Effector memory CD8-positive, alpha-beta T cell (primary cell): ENCODE measurements around the gene FBXO31.

Source experiments
- ATAC-seq: fragments of 150-1000 bp; cut with Tn5 transposase; replicated peaks from 2 replicates; pipeline ENCODE4 v1.10.0; 2021; ENCODE audit warnings: mild to moderate bottlenecking, moderate library complexity
- DNase-seq, 3 experiments: peaks; one replicate each; pipeline ENCODE4 v3.0.0; 2021
- H3K27ac Mint-ChIP-seq, 2 donors: one replicate each; pipeline ENCODE4 v1.8.0; 2022; ENCODE audit warnings: mild to moderate bottlenecking in 2 of 2, mixed read lengths in 2 of 2, moderate library complexity in 2 of 2
- H3K27me3 Mint-ChIP-seq, 2 donors: one replicate each; pipeline ENCODE4 v1.8.0; 2022; ENCODE audit warnings: mixed read lengths in 2 of 2
- H3K36me3 Mint-ChIP-seq: one replicate; pipeline ENCODE4 v1.8.0; 2022; ENCODE audit warnings: mild to moderate bottlenecking, moderate library complexity, mixed read lengths; ENCODE audit not compliant: insufficient read depth
- H3K4me1 Mint-ChIP-seq, 2 donors: one replicate each; pipeline ENCODE4 v1.8.0; 2022; ENCODE audit warnings: low read depth in 2 of 2, mixed read lengths in 2 of 2
- H3K4me3 Mint-ChIP-seq, 2 donors: one replicate each; pipeline ENCODE4 v1.8.0; 2022; ENCODE audit warnings: mild to moderate bottlenecking in 2 of 2, mixed read lengths in 2 of 2, moderate library complexity in 2 of 2
- H3K9me3 Mint-ChIP-seq, 2 donors: one replicate each; pipeline ENCODE4 v1.8.0; 2022; ENCODE audit warnings: mixed read lengths in 2 of 2

FBXO31 gene

DNA sequence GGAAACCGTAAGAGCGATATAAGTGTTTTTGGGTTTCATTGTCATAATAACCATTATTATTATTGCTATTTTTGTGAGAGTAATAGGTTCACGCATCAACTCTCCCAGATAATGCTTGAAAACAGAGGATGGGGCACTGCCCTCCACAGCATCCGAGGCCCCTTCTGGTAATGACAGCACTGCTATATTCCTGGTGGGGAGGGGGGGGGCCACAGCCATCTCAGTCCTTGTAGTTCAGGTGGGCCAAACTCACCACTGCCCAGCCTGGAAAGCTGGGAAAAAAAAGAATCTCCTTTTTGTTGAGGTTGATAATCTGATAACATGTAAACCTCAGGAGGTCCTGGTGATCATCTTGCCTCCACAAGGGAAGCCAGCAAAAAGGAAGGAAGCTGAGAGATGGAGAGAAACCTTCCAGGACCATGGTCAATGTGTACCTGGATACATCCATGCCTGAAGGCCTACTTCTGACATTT, 67.1 kb downstream of the FBXO31 start:
- ATAC-seq (no peak), DNase-seq (no peak)
- H3K27ac Mint-ChIP-seq: peak overlapping the region; percentile 94 to 95
- no peaks in the 10 kb centered on the region for H3K27me3 Mint-ChIP-seq
- H3K36me3 Mint-ChIP-seq: peaks cover 24% of the 10 kb centered on the region
- H3K4me1 Mint-ChIP-seq: peaks cover 16 to 18% of the 10 kb centered on the region in 2 donors
- peak overlapping the region; percentile 88 to 92 for H3K4me3 Mint-ChIP-seq
- no peaks in the 10 kb centered on the region for H3K9me3 Mint-ChIP-seq

DNA sequence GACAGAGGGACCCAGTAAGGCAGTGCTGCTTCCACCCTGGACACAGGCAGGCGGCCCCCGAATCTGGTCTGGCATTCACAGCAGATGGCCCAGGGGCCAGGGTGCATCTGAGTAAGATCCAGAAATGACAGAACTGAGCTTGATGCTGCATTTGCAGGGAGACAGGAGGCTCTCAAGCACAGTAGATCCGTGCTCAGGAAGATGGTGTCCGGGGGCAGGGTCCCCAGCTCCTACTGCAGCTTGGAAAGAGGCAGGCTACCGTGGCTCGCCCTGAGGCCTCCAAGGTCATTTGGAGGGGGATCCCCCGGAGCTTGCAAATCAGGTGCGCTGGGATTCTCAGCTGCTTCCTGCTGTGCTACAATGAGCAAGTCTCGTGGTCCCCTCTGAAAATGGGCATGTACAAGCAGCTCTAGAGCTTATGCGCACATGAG, 68.6 kb downstream of the FBXO31 start:
- no peak overlapping the region for H3K27ac Mint-ChIP-seq
- H3K9me3 Mint-ChIP-seq: no peaks in the 10 kb centered on the region
- H3K27me3 Mint-ChIP-seq: no peaks in the 10 kb centered on the region
- H3K4me1 Mint-ChIP-seq: peaks cover 16 to 18% of the 10 kb centered on the region in 2 donors
- ATAC-seq (no peak), DNase-seq (no peak)
- H3K36me3 Mint-ChIP-seq: peaks cover 24% of the 10 kb centered on the region
- H3K4me3 Mint-ChIP-seq: no peak overlapping the region

DNA sequence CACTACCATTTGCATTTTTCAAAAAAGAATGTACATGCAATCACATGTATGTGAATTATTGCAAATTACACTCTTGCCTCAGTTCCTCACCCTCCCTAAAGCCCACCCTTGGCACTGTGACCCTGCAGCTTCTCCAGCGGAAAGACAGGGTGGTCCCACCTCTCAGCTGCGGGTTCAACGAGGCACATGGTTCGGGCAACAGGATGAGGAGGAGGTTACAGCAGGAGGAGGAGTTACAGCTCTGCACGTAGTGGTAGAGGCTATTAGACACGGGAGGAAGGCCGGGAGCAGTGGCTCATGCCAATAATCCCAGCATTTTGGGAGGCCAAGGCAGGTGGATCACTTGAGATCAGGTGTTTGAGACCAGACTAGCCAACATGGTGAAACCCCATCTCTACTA, 71.6 kb downstream of the FBXO31 start:
- DNase-seq: no peak
- H3K36me3 Mint-ChIP-seq: peaks cover 7% of the 10 kb centered on the region
- no peaks in the 10 kb centered on the region for H3K4me1 Mint-ChIP-seq
- no peaks in the 10 kb centered on the region for H3K27me3 Mint-ChIP-seq
- ATAC-seq: no peak
- H3K27ac Mint-ChIP-seq: no peak overlapping the region
- no peak overlapping the region for H3K4me3 Mint-ChIP-seq
- no peaks in the 10 kb centered on the region for H3K9me3 Mint-ChIP-seq

DNA sequence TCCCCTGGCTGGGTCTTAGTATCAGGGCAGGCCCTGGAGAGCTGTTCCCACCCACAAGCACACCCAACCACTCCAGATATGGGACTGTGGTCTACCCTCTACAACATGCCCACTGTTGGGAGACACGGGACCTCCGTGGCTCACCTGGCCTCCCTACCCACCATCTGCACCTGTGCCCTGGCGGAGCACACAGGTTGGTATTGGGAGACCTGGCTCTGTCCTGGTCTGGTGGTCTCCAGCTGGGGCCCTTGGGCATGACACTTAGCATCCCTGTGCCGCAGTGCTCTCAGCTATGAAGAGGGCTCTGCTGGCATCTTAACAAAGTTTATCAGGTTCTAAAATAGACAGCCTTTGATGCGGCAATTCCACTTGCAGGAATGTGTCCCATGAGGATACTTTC, 72.2 kb downstream of the FBXO31 start:
- H3K27me3 Mint-ChIP-seq: no peaks in the 10 kb centered on the region
- H3K27ac Mint-ChIP-seq: no peak overlapping the region
- H3K36me3 Mint-ChIP-seq: peaks cover 3% of the 10 kb centered on the region
- DNase-seq: no peak
- H3K9me3 Mint-ChIP-seq: no peaks in the 10 kb centered on the region
- H3K4me1 Mint-ChIP-seq: no peaks in the 10 kb centered on the region
- no peak for ATAC-seq
- H3K4me3 Mint-ChIP-seq: no peak overlapping the region

DNA sequence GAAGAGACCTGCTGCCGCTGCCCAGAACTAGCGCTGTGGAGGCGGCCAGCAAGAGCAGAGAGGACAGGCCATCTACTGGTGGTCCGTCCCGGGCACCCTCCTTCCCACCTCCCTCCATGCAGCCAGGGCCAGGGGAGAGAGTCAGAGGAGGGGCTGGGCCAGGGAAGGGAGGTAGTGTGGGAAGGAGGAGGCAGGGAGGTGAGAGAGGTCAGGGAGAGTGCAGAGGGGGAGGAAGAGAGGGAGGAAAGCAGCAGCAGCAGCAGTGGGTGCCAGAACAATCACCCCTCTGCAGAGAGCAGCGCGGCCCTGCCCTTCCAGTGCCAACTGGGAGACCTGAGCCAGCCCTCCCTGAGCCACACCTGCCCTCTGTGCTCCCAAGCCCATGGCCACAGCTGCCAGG, 73.0 kb downstream of the FBXO31 start:
- no peak for DNase-seq
- Mint-ChIP-seq H3K9me3 (no peaks in the 10 kb centered on the region), H3K4me1 (no peaks in the 10 kb centered on the region), H3K27ac (peak overlapping the region in 1 of 2 donors; percentile 72), H3K36me3 (peaks cover 3% of the 10 kb centered on the region), H3K27me3 (no peaks in the 10 kb centered on the region), H3K4me3 (no peak overlapping the region)
- no peak for ATAC-seq

DNA sequence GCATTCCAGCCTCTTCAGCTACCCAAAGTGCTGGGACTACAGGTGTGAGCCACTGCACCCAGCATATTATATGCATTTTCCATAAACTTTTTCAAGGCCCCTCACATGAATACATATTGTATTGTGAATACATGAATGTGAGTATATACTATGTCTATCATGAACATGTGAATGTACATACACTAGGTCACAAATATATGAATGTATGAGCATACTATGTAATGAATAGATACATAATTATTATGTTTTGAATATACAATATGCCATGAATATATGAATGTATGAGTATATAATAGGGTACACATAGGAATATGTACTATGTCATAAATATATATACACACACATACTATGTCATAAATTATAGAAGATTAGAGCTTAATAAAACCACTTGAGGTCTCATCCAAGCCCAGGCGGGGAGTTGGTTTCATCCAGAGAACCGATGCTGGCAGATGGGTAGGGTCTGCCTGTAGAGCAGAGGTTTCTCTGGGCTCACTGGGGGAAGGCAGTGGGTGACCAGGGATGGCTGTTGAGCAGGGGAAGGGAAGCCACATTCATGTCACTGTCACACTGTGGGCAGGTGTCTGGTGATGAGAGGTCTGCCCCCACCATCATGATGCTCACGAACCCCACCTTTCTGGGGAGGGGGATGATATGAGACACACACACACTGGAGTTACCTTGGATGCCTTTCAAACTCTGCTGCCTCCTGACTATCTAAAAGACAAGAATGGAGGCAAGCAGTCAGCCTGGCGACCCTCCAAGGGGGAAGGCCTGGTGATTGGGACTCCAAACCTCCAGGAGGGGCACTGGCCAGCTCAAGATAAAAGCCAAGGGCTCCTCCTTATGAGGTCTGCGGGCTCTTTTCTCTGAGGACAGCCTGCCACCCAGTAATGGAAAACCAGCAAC, 73.7 kb downstream of the FBXO31 start:
- no peak for DNase-seq
- no peaks in the 10 kb centered on the region for H3K27me3 Mint-ChIP-seq
- H3K9me3 Mint-ChIP-seq: no peaks in the 10 kb centered on the region
- peaks cover 3% of the 10 kb centered on the region for H3K36me3 Mint-ChIP-seq
- ATAC-seq: no peak
- peak overlapping the region in 1 of 2 donors; percentile 72 for H3K27ac Mint-ChIP-seq
- no peak overlapping the region for H3K4me3 Mint-ChIP-seq
- no peaks in the 10 kb centered on the region for H3K4me1 Mint-ChIP-seq

DNA sequence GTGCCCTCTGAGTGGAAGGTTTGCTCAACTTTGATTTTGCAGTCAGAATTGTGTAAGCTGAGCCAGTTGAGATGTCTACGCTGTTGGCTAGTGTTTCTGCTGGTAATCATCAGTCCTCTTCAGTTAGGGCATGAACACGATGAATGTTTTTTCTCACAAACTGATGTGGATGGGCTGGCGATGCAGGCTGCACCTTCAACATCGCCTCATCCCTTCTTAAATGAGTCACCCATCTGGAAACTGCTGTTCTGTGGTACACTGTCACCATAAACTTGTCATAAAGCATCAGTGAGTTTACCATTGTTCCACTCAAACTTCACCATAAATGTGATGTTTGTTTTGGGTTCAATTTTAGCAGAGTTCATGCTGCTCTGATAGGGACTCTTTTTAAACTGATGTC, 74.8 kb downstream of the FBXO31 start:
- H3K4me1 Mint-ChIP-seq: peaks cover 0 to 2% of the 10 kb centered on the region in 2 donors
- ATAC-seq: no peak
- no peak overlapping the region for H3K4me3 Mint-ChIP-seq

DNA sequence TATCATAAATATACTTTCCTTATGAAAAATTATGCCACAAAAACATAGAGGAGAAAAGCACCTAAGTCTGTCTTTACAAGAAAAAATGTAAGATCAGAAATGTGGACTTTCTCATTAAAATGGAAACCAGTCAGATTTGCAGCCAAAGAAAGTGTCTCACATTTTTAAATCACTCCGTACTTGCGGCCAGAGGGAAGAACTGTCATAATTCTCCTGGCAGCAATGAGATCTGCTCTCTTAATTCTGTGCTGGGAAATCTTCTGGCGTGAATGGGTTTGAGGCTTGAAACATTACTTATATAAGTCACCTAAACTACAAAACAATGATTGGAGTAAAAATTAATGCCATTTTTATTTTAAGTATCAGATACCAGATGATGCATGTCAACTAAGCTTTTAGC, 77.1 kb downstream of the FBXO31 start:
- no peaks in the 10 kb centered on the region for H3K27me3 Mint-ChIP-seq
- no peak for ATAC-seq
- H3K27ac Mint-ChIP-seq: no peak overlapping the region
- no peak for DNase-seq
- H3K9me3 Mint-ChIP-seq: no peaks in the 10 kb centered on the region
- H3K4me3 Mint-ChIP-seq: no peak overlapping the region
- H3K36me3 Mint-ChIP-seq: no peaks in the 10 kb centered on the region
- H3K4me1 Mint-ChIP-seq: peaks cover 0 to 3% of the 10 kb centered on the region in 2 donors

More for the DNA sequence above, 74.8 kb downstream of the FBXO31 start:
- Mint-ChIP-seq H3K27me3 (no peaks in the 10 kb centered on the region), H3K27ac (no peak overlapping the region), H3K9me3 (no peaks in the 10 kb centered on the region), H3K36me3 (peaks cover 3% of the 10 kb centered on the region)
- DNase-seq: no peak

DNA sequence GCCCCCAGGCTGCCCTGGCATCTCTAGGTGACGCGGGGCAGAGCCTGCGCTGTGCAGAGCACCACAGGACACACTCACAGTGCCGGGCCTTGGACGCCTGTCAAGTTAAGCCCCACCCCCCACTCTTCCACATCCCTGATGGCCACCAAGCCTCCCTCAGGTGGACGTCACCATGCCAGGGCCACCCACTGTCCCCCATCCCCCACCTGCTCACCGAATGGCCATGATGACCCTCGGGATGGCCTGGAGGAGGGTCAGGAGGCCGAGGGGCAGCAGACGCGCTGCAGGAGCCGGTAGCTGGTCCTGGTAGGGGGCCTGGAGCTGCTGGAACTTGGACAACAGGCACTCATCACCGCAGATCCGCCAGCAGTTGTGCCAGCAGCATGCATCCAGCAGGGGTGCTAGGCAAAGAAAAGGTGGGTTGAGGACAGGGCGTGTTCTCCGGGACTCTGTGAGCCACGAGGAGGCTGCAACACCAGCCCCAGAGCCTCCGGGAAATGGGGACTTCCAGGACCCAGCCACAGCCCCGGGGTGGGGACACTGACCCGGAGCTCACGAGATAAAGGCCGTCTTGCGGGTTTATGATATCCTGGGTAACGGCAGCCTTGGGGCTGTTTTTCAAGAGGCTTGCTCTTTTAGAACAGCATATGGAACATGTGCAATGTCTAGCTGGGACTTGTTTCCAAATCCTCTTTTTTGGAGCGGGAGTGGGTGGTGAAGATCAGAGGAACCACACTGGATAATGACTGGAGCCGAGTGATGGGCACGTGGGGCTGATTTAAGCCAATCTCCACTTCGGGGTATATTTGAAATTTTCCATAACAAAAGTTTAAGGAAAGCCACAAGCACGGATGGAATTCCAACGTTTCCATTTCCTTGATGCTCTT, 77.8 kb downstream of the FBXO31 start:
- no peak overlapping the region for H3K27ac Mint-ChIP-seq

DNA sequence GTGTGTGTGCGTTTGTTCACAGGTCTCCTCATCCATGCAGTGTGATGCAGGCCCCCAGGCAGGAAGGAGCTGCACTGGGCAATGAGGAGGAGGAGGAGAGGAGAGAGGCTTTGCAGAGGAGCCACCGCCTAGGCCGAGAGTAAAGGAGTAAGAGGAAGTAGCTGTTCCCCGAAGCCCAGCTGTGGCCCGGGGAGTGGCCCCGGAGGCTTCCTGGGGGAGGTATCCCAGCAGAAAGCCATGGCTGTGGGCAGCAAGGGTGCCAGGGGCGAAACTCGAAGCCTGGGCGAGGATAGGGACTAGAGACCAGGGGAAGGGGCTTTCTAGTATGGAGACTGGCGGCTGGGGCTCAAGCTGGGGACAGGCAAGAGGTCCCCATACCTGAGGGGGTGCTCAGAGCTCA, 78.6 kb downstream of the FBXO31 start:
- ATAC-seq: no peak
- H3K27ac Mint-ChIP-seq: no peak overlapping the region
- H3K9me3 Mint-ChIP-seq: no peaks in the 10 kb centered on the region
- peaks cover 0 to 3% of the 10 kb centered on the region in 2 donors for H3K4me1 Mint-ChIP-seq
- no peak for DNase-seq
- H3K27me3 Mint-ChIP-seq: no peaks in the 10 kb centered on the region
- no peaks in the 10 kb centered on the region for H3K36me3 Mint-ChIP-seq
- H3K4me3 Mint-ChIP-seq: no peak overlapping the region

More for the DNA sequence above, 77.8 kb downstream of the FBXO31 start:
- peaks cover 0 to 3% of the 10 kb centered on the region in 2 donors for H3K4me1 Mint-ChIP-seq
- no peaks in the 10 kb centered on the region for H3K9me3 Mint-ChIP-seq
- ATAC-seq: no peak
- DNase-seq: no peak
- H3K27me3 Mint-ChIP-seq: no peaks in the 10 kb centered on the region
- no peak overlapping the region for H3K4me3 Mint-ChIP-seq
- no peaks in the 10 kb centered on the region for H3K36me3 Mint-ChIP-seq

DNA sequence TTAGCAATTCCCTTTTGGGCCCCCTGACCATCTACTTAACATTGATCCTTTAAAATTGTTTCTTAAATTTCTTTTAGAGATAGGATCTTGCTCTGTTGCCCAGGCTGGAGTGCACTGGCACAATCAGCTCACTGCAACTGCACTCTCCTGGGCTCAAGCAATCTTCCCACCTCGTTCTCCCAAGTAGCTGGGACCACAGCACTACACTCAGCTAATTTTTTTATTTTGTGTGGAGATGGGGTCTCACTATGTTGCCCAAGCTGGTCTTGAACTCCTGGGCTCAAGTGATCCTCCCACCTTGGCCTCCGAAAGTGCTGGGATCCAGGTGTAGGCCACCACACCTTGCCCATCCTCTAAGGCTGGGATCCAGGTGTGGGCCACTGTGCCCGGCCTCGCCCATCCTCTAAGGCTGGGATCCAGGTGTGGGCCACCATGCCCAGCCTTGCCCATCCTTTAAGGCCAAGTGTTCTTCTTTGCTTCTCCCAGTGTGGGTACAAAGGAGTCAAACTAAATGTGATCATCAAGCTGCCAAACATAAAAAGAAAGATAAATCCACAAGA, 79.5 kb downstream of the FBXO31 start:
- no peak for DNase-seq
- H3K4me3 Mint-ChIP-seq: no peak overlapping the region
- H3K36me3 Mint-ChIP-seq: no peaks in the 10 kb centered on the region
- peaks cover 0 to 3% of the 10 kb centered on the region in 2 donors for H3K4me1 Mint-ChIP-seq
- no peaks in the 10 kb centered on the region for H3K9me3 Mint-ChIP-seq
- no peak for ATAC-seq
- no peaks in the 10 kb centered on the region for H3K27me3 Mint-ChIP-seq
- peak overlapping the region in 1 of 2 donors; percentile 85 for H3K27ac Mint-ChIP-seq

DNA sequence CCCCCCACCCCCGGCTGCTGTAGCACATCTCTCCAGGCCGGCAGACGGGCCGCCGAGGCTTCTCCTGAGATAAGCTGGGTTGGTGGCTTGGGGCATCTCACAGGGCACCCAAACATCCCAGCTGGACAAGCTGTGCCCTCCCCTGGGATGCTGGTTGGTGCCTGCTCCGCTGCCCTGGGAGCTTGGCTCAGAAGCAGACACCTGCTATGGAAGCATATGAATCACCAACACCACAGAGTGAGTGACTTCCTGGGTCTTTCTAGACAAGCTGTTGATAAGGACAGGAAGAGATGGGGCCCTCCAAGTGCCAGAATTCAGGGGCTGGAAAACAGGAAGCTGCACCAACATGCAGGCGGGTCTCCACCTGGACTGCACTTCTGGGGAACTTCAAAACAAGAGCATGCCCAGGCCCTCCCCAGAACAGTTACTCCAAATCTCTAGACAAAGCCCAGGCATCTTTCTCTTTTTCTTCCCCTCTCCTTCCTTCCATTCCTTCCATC, 80.1 kb downstream of the FBXO31 start:
- DNase-seq: no peak
- Mint-ChIP-seq H3K4me1 (peaks cover 0 to 5% of the 10 kb centered on the region in 2 donors), H3K27ac (peak overlapping the region in 1 of 2 donors; percentile 85), H3K4me3 (no peak overlapping the region), H3K9me3 (no peaks in the 10 kb centered on the region), H3K27me3 (no peaks in the 10 kb centered on the region), H3K36me3 (no peaks in the 10 kb centered on the region)
- ATAC-seq: no peak

DNA sequence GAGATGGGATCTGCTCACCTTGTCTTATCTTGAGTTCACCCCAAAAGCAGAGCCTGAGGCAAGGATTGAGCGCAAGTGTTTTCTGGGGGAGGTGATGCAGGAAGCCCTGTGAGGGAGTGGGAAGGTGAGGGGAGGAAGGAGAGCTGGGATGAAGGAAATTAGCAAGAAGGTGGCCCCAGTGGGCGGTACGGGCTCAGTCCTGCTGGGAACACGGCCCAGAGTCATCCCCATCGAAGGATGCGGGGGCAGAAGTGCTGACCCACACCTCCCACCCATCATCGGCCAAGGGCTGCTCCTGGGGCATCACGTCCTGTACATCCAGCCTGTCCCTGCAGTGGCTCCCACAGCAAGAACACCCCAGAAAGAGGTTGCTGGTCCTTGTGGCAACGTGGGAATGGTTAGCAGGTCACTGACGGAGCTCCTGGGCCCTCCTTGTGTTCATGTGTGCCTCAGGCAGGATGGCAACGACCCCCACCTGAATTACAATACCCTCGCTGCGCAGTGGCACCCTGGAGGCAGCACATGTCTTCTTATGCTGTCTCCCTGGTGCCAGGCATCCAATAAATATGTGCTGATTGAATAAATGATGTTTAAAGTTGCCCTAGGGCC, 84.6 kb downstream of the FBXO31 start:
- Mint-ChIP-seq H3K36me3 (no peaks in the 10 kb centered on the region), H3K27ac (no peak overlapping the region), H3K4me3 (no peak overlapping the region), H3K4me1 (peaks cover 3 to 8% of the 10 kb centered on the region in 2 donors), H3K27me3 (no peaks in the 10 kb centered on the region), H3K9me3 (no peaks in the 10 kb centered on the region)
- DNase-seq (no peak), ATAC-seq (no peak)
